GM23338 (cell line): Measurements from ENCODE around the gene TMEM219. TPM values are rescaled to one million over a fixed set of nuclear protein-coding genes. Genes with fewer than 3 reads are reported as not detected.

Experiments used
- ATAC-seq: fragments of 200-7000 bp; cut with Tn5 transposase; 3 replicates; pipeline ENCODE4 v1.9.1; 2020
- DNase-seq: peaks from one replicate; pipeline ENCODE4 v3.0.0-alpha.2; 2015; ENCODE audit warnings: low spot score
- H2AFZ ChIP-seq: fragments of 200-600 bp; sonication (generic); 2 replicates; pipeline ENCODE4 v1.8.0; 2016; ENCODE audit warnings: antibody characterized with exemption, mild to moderate bottlenecking, moderate library complexity
- H3F3A ChIP-seq: fragments of 200-600 bp; sonication (generic); replicated peaks from 2 replicates; pipeline ENCODE4 v1.8.0; 2017; ENCODE audit warnings: antibody characterized with exemption, mixed run types, low read depth
- H3K27ac ChIP-seq: fragments of 200-600 bp; sonication (generic); 2 replicates; pipeline ENCODE4 v1.6.1; 2016; ENCODE audit warnings: low read depth
- H3K27me3 ChIP-seq: fragments of 200-600 bp; sonication (generic); 2 replicates; pipeline ENCODE4 v1.8.0; 2016; ENCODE audit warnings: mild to moderate bottlenecking, mixed run types, moderate library complexity; ENCODE audit not compliant: insufficient read depth
- H3K36me3 ChIP-seq: fragments of 200-600 bp; sonication (generic); 2 replicates; pipeline ENCODE4 v1.8.0; 2016; ENCODE audit warnings: mild to moderate bottlenecking; ENCODE audit not compliant: insufficient read depth
- H3K4me1 ChIP-seq: fragments of 200-600 bp; sonication (generic); 2 replicates; pipeline ENCODE4 v1.8.0; 2016; ENCODE audit warnings: mild to moderate bottlenecking, moderate library complexity; ENCODE audit not compliant: insufficient read depth
- H3K4me2 ChIP-seq: fragments of 200-600 bp; sonication (generic); 2 replicates; pipeline ENCODE4 v1.7.1; 2017; ENCODE audit warnings: mixed run types
- H3K4me3 ChIP-seq: fragments of 200-600 bp; sonication (generic); 2 replicates; pipeline ENCODE4 v1.6.1; 2016; ENCODE audit warnings: mixed run types
- H3K79me2 ChIP-seq: fragments of 200-600 bp; sonication (generic); replicated peaks from 2 replicates; pipeline ENCODE4 v1.8.0; 2017; ENCODE audit warnings: mild to moderate bottlenecking; ENCODE audit not compliant: insufficient read depth
- H3K9me2 ChIP-seq: fragments of 200-600 bp; sonication (generic); 2 replicates; pipeline ENCODE4 v1.8.0; 2017; ENCODE audit not compliant: insufficient read depth
- H4K20me1 ChIP-seq: fragments of 200-600 bp; sonication (generic); replicated peaks from 2 replicates; pipeline ENCODE4 v1.8.0; 2017; ENCODE audit warnings: mild to moderate bottlenecking; ENCODE audit not compliant: insufficient read depth
- H3K27ac Mint-ChIP-seq: 2 replicates; pipeline ENCODE4 v1.8.0; 2020; ENCODE audit warnings: inconsistent platforms, mild to moderate bottlenecking, moderate library complexity, mixed read lengths
- H3K27me3 Mint-ChIP-seq: 3 replicates; pipeline ENCODE4 v1.8.0; 2022; ENCODE audit warnings: low read depth, mild to moderate bottlenecking, moderate library complexity, mixed read lengths, inconsistent platforms; ENCODE audit not compliant: insufficient read depth, poor library complexity
- H3K36me3 Mint-ChIP-seq: 3 replicates; pipeline ENCODE4 v1.8.0; 2021; ENCODE audit warnings: low read depth, mild to moderate bottlenecking, inconsistent platforms, moderate library complexity, mixed read lengths
- H3K4me1 Mint-ChIP-seq: 3 replicates; pipeline ENCODE4 v1.8.0; 2020; ENCODE audit warnings: mild to moderate bottlenecking, inconsistent platforms, mixed read lengths
- H3K4me3 Mint-ChIP-seq: 3 replicates; pipeline ENCODE4 v1.8.0; 2021; ENCODE audit warnings: moderate library complexity, mild to moderate bottlenecking, inconsistent platforms, mixed read lengths
- H3K9me3 Mint-ChIP-seq: 3 replicates; pipeline ENCODE4 v1.8.0; 2020; ENCODE audit warnings: moderate library complexity, mild to moderate bottlenecking, inconsistent platforms, mixed read lengths
- CTCF ChIP-seq, 2 experiments: fragments of 200-600 bp in 1 of 2; sonication (generic) in 1 of 2; conservative IDR thresholded peaks; 2 replicates each; pipeline versions ENCODE4 v1.5.1 to v1.6.1; 2016 to 2017; ENCODE audit warnings: antibody characterized with exemption in 2 of 2, low read depth in 2 of 2, mild to moderate bottlenecking in 2 of 2, moderate library complexity in 1 of 2
- EZH2 ChIP-seq: fragments of 200-600 bp; sonication (generic); IDR thresholded peaks from one replicate; pipeline ENCODE4 v1.8.0; 2017; ENCODE audit warnings: antibody characterized with exemption, mild to moderate bottlenecking, low read depth; ENCODE audit not compliant: unreplicated experiment
- EZH2phosphoT487 ChIP-seq: fragments of 200-600 bp; sonication (generic); IDR thresholded peaks from one replicate; pipeline ENCODE4 v1.8.1; 2018; ENCODE audit warnings: antibody characterized with exemption; ENCODE audit not compliant: unreplicated experiment
- NANOG ChIP-seq: IDR thresholded peaks from 2 replicates; pipeline ENCODE4 v1.6.1; 2016; ENCODE audit warnings: antibody characterized with exemption, borderline replicate concordance
- REST ChIP-seq: IDR thresholded peaks from one replicate; pipeline ENCODE4 v1.6.1; 2018; ENCODE audit warnings: antibody characterized with exemption; ENCODE audit not compliant: unreplicated experiment
- STAT1 ChIP-seq: IDR thresholded peaks from one replicate; pipeline ENCODE4 v1.6.1; 2016; ENCODE audit warnings: antibody characterized with exemption; ENCODE audit not compliant: unreplicated experiment
- ZNF114 ChIP-seq: fragments of 250-450 bp; sonication (Bioruptor Pico); IDR thresholded peaks from 2 replicates; pipeline ENCODE4 v1.5.0; 2020; ENCODE audit warnings: mild to moderate bottlenecking, moderate library complexity
- ZNF462 ChIP-seq: fragments of 250-450 bp; sonication (Bioruptor Pico); IDR thresholded peaks from 2 replicates; pipeline ENCODE4 v1.5.0; 2020; ENCODE audit warnings: mild to moderate bottlenecking, moderate library complexity
- polyA plus RNA-seq: library from polyadenylated mRNA; unstranded; fragments of >200 nt; fragmentation: Nextera tagmentation; extraction: Ambion mirVana; gene quantifications from 2 replicates; pipeline ENCODE4 v1.2.1, GENCODE V29; 2016
- total RNA-seq: library from RNA; depleted of rRNA; stranded (reverse); fragments of >200 nt; shearing (Covaris generic); gene quantifications from 2 replicates; pipeline ENCODE4 v1.2.3, GENCODE V29; 2014

Gene TMEM219
- total and polyA plus RNA-seq, 2 experiments from 2014 or later: 50.0 to 82.3 TPM

- Histone ChIP-seq H3K4me2 (no peak overlapping the region), H3K36me3 (no peaks in the 10 kb centered on the region), H3K4me1 (0 out of 2 replicates have a peak, but pooled peaks cover 4% of the 10 kb centered on the region), H4K20me1 (no peaks in the 10 kb centered on the region), H3K4me3 (no peak overlapping the region), H3K9me2 (no peaks in the 10 kb centered on the region), H3K27ac (no peak overlapping the region), H3F3A (no peaks in the 10 kb centered on the region), H2AFZ (peak overlapping the region; percentile 94), H3K27me3 (no peaks in the 10 kb centered on the region), H3K79me2 (no peaks in the 10 kb centered on the region)
- H3K27ac Mint-ChIP-seq: no peak overlapping the region
- H3K9me3 Mint-ChIP-seq: peaks cover 3% of the 10 kb centered on the region; the same call in 2 of the 3 replicates
- no peak overlapping the region for H3K4me3 Mint-ChIP-seq
- peaks cover 7% of the 10 kb centered on the region for H3K27me3 Mint-ChIP-seq
- peak; percentile 31 to 47; a peak in 3 of 4 replicates for TF ChIP-seq CTCF (conservative IDR thresholded peaks at IDR 0.05; ENCODE audit: low read depth in 2 of 2)
- no peak for TF ChIP-seq ZNF114 (CRISPR knock-in tag)
- TF ChIP-seq REST: no peak
- no peak for TF ChIP-seq EZH2phosphoT487
- no peaks in the 10 kb centered on the region for H3K36me3 Mint-ChIP-seq
- ATAC-seq (peak; percentile 91), DNase-seq (peak; percentile 52)
- peaks cover 8% of the 10 kb centered on the region; the same call in 2 of the 3 replicates for H3K4me1 Mint-ChIP-seq
Observed at GRCh38 chr16:29951625-29952365, 10.1 kb upstream of the TMEM219 start.

GRCh38 chr16:29958756-29959155 is 3.1 kb upstream of the TMEM219 start:
- Histone ChIP-seq H3K4me1 (peaks cover 6% of the 10 kb centered on the region), H3F3A (0 out of 2 replicates have a peak, but pooled peaks cover 6% of the 10 kb centered on the region), H3K9me2 (no peaks in the 10 kb centered on the region), H3K27me3 (no peaks in the 10 kb centered on the region), H3K4me2 (no peak overlapping the region), H3K4me3 (no peak overlapping the region), H2AFZ (no peak overlapping the region), H4K20me1 (no peaks in the 10 kb centered on the region), H3K27ac (no peak overlapping the region), H3K79me2 (no peaks in the 10 kb centered on the region), H3K36me3 (no peaks in the 10 kb centered on the region)
- no peak overlapping the region for H3K27ac Mint-ChIP-seq
- ATAC-seq (no peak), DNase-seq (no peak)
- H3K36me3 Mint-ChIP-seq: 0 out of 3 replicates have a peak, but pooled peaks cover 3% of the 10 kb centered on the region
- peaks cover 16% of the 10 kb centered on the region for H3K4me1 Mint-ChIP-seq
- H3K4me3 Mint-ChIP-seq: no peak overlapping the region
- H3K9me3 Mint-ChIP-seq: no peaks in the 10 kb centered on the region
- H3K27me3 Mint-ChIP-seq: peaks cover 15% of the 10 kb centered on the region
- TF ChIP-seq STAT1: no peak
- no peak for TF ChIP-seq ZNF114 (CRISPR knock-in tag)
- no peak for TF ChIP-seq NANOG
- TF ChIP-seq ZNF462: no peak
- TF ChIP-seq EZH2: no peak
